Measurements from ENCODE around the gene ACADM.

- TF ChIP-seq, protein P1, sequence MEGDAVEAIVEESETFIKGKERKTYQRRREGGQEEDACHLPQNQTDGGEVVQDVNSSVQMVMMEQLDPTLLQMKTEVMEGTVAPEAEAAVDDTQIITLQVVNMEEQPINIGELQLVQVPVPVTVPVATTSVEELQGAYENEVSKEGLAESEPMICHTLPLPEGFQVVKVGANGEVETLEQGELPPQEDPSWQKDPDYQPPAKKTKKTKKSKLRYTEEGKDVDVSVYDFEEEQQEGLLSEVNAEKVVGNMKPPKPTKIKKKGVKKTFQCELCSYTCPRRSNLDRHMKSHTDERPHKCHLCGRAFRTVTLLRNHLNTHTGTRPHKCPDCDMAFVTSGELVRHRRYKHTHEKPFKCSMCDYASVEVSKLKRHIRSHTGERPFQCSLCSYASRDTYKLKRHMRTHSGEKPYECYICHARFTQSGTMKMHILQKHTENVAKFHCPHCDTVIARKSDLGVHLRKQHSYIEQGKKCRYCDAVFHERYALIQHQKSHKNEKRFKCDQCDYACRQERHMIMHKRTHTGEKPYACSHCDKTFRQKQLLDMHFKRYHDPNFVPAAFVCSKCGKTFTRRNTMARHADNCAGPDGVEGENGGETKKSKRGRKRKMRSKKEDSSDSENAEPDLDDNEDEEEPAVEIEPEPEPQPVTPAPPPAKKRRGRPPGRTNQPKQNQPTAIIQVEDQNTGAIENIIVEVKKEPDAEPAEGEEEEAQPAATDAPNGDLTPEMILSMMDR (IDR thresholded peaks at IDR 0.05), result no peak
- no peak for TF ChIP-seq POLR2A (IDR thresholded peaks at IDR 0.05)
Measured at GRCh38 chr1:75712306-75712705, 12.2 kb upstream of the ACADM start.

Data from esophagus squamous epithelium (tissue), 4 donors.